GM18870 (cell line): ENCODE measurements around the gene CENPF.
"Not testable (repeated sequence)": the region's sequence is repeated elsewhere in the genome, so short reads cannot be mapped to it uniquely, and the experiment has no call there.

ENCODE experiments used
- ATAC-seq: cut with Tn5 transposase; IDR thresholded peaks from one replicate; pipeline ENCODE4 v1.9.1; 2021; ENCODE audit warnings: moderate library complexity; ENCODE audit not compliant: unreplicated experiment

The CENPF gene

GRCh38 chr1:214658175-214658574 lies 55.2 kb downstream of the CENPF start:
- no peak for ATAC-seq

GRCh38 chr1:214658785-214659184 lies 55.8 kb downstream of the CENPF start:
- no peak for ATAC-seq

- ATAC-seq, result no peak
Measured at GRCh38 chr1:214660190-214660589, 57.2 kb downstream of the CENPF start.

- no peak for ATAC-seq
Measured at GRCh38 chr1:214660900-214661299, 57.9 kb downstream of the CENPF start.

- no peak for ATAC-seq
Measured at GRCh38 chr1:214662223-214662785, 59.3 kb downstream of the CENPF start.

- ATAC-seq, result no peak
Measured at GRCh38 chr1:214664651-214665433, 61.8 kb downstream of the CENPF start.

- ATAC-seq, result no peak
Measured at GRCh38 chr1:214665606-214666110, 62.7 kb downstream of the CENPF start.

GRCh38 chr1:214666674-214667073 lies 63.7 kb downstream of the CENPF start:
- ATAC-seq, result no peak

GRCh38 chr1:214670098-214670497 lies 67.1 kb downstream of the CENPF start:
- ATAC-seq, result no peak

GRCh38 chr1:214673029-214673428 lies 70.0 kb downstream of the CENPF start:
- ATAC-seq, result not testable (repeated sequence)

GRCh38 chr1:214673576-214673975 lies 70.6 kb downstream of the CENPF start:
- no peak for ATAC-seq

- not testable (repeated sequence) for ATAC-seq
Measured at GRCh38 chr1:214675524-214675923, 72.5 kb downstream of the CENPF start.

GRCh38 chr1:214676747-214677146 lies 73.8 kb downstream of the CENPF start:
- ATAC-seq, result no peak

- ATAC-seq, result no peak
Measured at GRCh38 chr1:214677945-214678344, 75.0 kb downstream of the CENPF start.

GRCh38 chr1:214678386-214678785 lies 75.4 kb downstream of the CENPF start:
- no peak for ATAC-seq

- no peak for ATAC-seq
Measured at GRCh38 chr1:214683621-214684020, 80.6 kb downstream of the CENPF start.

GRCh38 chr1:214685906-214686305 lies 82.9 kb downstream of the CENPF start:
- ATAC-seq, result no peak

- no peak for ATAC-seq
Measured at GRCh38 chr1:214686497-214686896, 83.5 kb downstream of the CENPF start.

GRCh38 chr1:214688891-214689290 lies 85.9 kb downstream of the CENPF start:
- ATAC-seq, result no peak

GRCh38 chr1:214694769-214695168 lies 91.8 kb downstream of the CENPF start:
- ATAC-seq, result no peak

GRCh38 chr1:214698559-214698958 lies 95.6 kb downstream of the CENPF start:
- no peak for ATAC-seq

- ATAC-seq, result no peak
Measured at GRCh38 chr1:214700437-214700836, 97.4 kb downstream of the CENPF start.
